Prostate gland (tissue), 2 donors: ENCODE results near the gene EIF4EBP3.

Experiments used
- POLR2A ChIP-seq: fragments of 450-650 bp; IDR thresholded peaks from one replicate; pipeline ENCODE4 v1.6.1; 2016; ENCODE audit warnings: antibody characterized with exemption, mild to moderate bottlenecking
- POLR2AphosphoS5 ChIP-seq: sonication (generic); formaldehyde crosslinking; IDR thresholded peaks from one replicate; pipeline ENCODE4 v1.6.1; 2017; ENCODE audit warnings: antibody characterized with exemption
- TF ChIP-seq, protein P1 (sequence below), 4 experiments: fragments of 200-600 bp in 2 of 4; fragments of 450-650 bp in 2 of 4; sonication (generic) in 2 of 4; IDR thresholded peaks; 1 replicate in 3 of 4; 2 replicates in 1 of 4; pipeline ENCODE4 v1.5.1; 2016 to 2019; ENCODE audit warnings: antibody characterized with exemption in 4 of 4, mild to moderate bottlenecking in 2 of 4, moderate library complexity in 2 of 4

- TF ChIP-seq, protein P1, sequence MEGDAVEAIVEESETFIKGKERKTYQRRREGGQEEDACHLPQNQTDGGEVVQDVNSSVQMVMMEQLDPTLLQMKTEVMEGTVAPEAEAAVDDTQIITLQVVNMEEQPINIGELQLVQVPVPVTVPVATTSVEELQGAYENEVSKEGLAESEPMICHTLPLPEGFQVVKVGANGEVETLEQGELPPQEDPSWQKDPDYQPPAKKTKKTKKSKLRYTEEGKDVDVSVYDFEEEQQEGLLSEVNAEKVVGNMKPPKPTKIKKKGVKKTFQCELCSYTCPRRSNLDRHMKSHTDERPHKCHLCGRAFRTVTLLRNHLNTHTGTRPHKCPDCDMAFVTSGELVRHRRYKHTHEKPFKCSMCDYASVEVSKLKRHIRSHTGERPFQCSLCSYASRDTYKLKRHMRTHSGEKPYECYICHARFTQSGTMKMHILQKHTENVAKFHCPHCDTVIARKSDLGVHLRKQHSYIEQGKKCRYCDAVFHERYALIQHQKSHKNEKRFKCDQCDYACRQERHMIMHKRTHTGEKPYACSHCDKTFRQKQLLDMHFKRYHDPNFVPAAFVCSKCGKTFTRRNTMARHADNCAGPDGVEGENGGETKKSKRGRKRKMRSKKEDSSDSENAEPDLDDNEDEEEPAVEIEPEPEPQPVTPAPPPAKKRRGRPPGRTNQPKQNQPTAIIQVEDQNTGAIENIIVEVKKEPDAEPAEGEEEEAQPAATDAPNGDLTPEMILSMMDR (IDR thresholded peaks at IDR 0.05): no peak
- TF ChIP-seq POLR2AphosphoS5 (no peak), POLR2A (no peak)
Observed at GRCh38 chr5:140555747-140556312, 8.4 kb downstream of the EIF4EBP3 start.
